H7 (cell line): ENCODE measurements around the gene AFMID. TPM values are rescaled to one million over a fixed set of nuclear protein-coding genes. Genes with fewer than 3 reads are reported as not detected.
"Not testable (repeated sequence)": the region's sequence is repeated elsewhere in the genome, so short reads cannot be mapped to it uniquely, and the experiment has no call there.

Experiments
- DNase-seq: peaks from one replicate; pipeline ENCODE4 v3.0.0; 2012
- H3K27me3 ChIP-seq: 2 replicates; pipeline ENCODE4 v1.6.0; 2011; ENCODE audit warnings: mild to moderate bottlenecking, low read length; ENCODE audit not compliant: control insufficient read depth, insufficient read depth
- H3K36me3 ChIP-seq: replicated peaks from 2 replicates; pipeline ENCODE4 v1.5.1; 2011; ENCODE audit warnings: low read length; ENCODE audit not compliant: control insufficient read depth, insufficient read depth
- H3K4me3 ChIP-seq: 2 replicates; pipeline ENCODE4 v1.5.1; 2011; ENCODE audit warnings: low read depth, mild to moderate bottlenecking, control low read depth, low read length, moderate library complexity; ENCODE audit not compliant: insufficient read depth
- total RNA-seq: library from RNA; depleted of rRNA; stranded (reverse); fragments of >200 nt; shearing (Covaris generic); gene quantifications from 2 replicates; pipeline ENCODE4 v1.2.3, GENCODE V29; 2014

Gene AFMID
- total RNA-seq, 1 experiment from 2014 or later, result 36.4 TPM

DNA sequence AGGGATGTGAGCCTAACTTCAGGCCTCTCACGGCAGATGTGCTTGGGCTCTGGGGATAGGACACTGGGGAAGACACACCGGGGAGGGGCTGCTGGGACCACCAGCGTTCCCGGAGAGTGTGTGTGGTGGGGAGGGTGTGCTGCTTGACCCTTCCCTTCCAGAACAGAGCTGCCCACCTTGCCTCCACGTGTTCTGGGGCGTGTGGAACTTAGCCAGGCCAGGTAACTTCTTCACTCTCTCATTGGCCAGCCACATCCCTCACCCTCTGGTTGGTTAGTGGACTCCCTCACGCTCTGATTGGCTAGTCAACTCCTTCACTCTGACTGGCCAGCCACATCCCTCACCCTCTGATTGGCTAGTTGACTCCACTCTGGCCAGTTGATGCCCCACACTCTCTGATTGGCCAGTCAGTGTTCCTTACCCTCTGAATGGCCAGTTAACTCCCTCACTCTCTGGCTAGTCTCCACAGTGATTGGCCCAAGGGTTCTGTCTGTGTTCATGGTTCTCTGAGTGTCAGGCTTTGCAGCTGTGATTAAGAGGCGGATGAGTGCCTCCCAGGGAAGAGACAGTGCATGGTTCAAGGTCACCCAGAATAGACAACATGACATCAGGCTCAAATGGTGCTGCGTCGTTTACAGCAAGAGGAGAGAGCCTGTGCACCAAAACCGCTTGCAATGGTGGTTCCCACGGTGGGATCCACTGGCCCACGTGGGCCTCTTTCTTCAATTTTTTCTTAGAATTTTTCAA is 54.3 kb downstream of the AFMID start:
- no peaks in the 10 kb centered on the region for H3K36me3 ChIP-seq
- DNase-seq, result peak; percentile 91

DNA sequence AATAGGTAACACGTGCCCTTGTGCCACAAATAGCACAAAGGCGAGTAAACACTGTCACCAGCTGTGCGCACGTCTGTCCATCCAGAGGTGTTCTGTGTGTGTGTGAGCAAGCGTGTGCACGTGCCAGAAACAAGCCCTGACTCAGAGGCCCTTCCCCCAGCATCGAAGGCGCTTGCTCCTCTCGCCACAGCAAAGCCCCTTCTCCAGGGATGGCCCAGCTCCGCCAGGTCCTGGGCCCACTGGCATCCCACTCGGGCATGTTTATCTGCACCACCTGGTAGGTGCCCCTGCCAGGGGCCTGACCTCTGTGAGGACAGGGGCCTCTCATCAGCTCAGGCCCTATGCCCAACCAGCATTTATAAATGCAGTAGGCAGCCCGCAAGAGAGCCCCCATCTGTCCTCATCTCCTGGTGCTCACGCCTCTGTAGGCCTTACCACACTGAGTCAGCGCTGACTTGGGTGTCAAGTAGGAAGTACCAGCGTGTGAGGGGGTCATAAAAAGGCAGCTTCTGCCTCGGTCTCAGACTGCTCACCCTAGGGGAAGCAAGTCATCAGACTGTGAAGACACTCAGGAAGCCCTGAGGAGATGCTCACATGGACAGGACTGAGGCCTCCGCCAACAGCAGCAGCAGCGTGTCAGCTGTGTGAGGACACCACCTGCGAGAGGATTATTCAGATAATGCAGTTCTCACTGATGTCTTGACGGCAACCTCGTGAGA is 55.0 kb downstream of the AFMID start:
- Histone ChIP-seq H3K4me3 (no peak overlapping the region), H3K27me3 (no peaks in the 10 kb centered on the region), H3K36me3 (no peaks in the 10 kb centered on the region)
- no peak for DNase-seq

More for the DNA sequence above, 54.3 kb downstream of the AFMID start:
- Histone ChIP-seq H3K27me3 (no peaks in the 10 kb centered on the region), H3K4me3 (no peak overlapping the region)

DNA sequence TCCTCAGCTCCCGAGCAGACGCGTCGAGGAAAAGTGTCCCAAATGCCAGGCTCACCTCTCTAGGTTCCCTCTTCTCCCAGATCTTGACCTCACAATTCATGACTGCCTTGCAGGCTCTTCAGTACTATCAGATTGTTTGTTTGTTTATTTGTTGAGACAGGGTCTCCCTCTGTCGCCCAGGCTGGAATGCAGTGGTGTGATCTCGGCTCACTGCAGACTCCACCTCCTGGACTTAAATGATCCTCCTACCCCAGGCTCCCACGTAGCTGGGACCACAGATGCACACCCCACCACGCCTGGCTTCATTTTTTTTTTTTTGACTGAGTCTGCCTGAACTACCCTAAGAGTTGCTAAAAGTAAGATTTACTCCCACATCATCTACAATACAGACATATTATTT is 60.1 kb downstream of the AFMID start:
- Histone ChIP-seq H3K27me3 (no peaks in the 10 kb centered on the region), H3K36me3 (no peaks in the 10 kb centered on the region), H3K4me3 (no peak overlapping the region)
- DNase-seq, result no peak

DNA sequence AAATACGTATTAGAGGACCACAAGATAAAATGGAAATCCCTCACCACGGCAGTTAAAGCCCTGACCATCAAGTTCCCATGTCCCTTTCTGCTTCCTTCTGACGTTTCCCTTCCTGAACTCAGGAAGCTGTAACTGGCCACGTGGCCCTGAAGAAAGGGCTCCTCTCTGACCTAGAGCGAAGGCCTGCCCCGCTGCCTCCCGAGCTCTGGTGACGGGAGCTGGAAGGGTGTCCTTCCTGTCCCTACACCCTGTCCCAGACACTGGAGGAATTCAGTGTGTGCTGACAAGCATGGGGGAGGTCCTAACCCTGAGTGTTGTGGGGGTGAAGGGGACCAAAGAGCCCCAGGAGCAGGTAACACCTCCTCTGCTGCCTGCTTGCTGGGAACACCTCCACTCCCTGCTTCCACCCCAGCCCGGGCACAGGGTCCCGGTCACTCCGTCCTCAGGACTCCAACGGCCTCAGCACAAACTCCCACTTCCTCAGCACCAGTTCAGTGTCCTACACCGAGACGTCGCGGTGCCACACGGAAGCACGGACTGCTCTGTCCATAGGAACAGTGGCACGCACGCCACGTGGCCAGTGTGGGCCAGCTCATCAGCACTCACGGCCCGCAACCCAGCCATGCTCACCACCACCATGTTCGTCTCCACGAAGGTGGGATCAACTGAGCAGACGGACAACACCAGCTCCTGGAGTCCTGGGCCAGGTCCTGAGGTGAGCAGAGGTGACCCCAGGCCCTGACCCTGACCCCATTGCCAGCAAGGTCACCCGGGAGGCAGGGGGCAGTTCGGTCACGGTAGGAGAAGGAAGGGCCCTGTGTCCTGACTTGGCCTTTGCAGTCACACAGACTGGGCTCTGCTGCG is 61.1 kb downstream of the AFMID start:
- DNase-seq, result no peak
- Histone ChIP-seq H3K36me3 (no peaks in the 10 kb centered on the region), H3K27me3 (no peaks in the 10 kb centered on the region), H3K4me3 (no peak overlapping the region)

DNA sequence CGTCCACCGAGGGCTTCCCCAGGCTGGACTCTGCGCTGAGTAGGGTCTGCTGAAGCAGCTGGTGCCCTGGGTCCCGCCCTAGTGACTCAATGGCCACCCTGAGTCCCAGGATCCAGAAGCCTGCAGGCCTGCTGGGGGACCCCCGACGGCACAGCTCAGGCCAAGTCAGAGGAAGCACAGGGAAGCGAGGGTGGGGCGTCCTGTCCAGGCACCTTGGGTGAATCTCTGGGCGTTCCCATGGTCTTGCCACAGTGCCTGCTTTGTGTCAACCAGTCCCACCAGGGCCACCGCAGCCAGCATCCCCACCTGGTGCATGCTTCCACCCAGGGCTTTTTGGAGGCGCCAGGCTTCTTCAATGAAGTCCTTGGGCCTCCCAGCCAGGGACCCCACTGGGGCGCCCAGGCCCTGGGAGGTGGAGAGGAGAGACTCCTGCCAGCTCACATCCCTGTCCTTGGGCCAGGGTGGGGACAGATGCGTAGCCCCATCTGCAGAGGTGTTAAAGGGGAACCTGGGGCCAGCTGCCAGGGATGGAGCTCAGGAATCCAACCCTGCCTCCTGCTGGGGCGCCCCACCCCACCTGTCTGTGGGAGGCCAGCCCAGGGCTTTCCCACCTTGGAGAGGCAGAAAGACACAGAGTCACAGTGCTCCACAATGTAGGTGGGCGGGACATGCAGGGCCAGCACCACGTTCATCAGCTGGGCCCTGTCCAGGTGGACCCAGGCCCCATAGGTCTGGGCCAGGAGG is 62.1 kb downstream of the AFMID start:
- Histone ChIP-seq H3K36me3 (no peaks in the 10 kb centered on the region), H3K27me3 (no peaks in the 10 kb centered on the region), H3K4me3 (no peak overlapping the region)
- no peak for DNase-seq

DNA sequence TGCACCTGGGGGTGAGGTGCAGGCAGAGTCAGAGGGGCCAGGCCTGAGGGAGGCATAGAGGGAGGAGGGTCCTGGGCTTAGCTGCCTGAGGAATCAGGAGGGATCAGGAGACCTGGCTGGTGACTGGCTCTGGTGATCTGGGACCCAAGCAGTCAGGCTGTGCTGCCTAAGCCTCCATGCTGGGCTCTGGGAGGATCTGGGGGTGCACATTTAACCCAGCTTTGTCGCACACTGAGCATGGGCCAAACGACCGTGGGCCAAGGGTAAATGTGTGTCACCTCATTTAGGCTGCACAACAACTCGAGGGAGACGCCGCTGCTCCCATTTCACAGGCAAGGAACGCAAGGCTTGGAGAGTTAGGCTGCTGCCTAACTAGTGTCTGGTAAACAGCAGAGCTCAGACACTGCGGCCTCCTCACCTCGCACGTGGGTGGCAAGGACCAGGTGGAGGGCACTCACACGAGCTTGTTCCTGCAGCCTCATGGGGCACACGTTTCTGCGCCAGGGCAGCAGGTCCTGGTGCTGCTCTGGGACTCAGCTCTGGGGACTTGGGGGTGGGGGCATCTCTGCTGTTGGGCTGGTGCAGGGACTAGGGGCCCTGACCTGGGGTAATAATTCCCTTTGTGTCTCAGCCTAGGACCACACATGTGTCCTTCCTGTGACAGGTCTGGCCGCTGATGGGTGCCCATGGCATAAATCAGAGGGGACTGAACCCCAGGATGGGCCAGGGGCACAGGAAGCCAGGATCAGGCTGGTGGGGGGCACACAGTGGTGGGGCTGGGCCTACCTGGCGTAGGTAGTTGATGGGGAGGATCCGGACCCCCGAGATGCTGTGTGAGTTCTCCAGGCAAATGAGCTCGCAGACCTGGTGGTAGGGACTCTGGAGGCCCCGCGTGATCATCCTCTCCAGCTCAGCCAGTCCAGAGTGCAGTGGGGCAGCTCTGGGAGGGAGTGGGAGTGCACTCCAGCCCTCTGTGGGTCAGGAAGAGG is 63.0 kb downstream of the AFMID start:
- DNase-seq, result no peak
- no peaks in the 10 kb centered on the region for H3K36me3 ChIP-seq
- H3K4me3 ChIP-seq, result no peak overlapping the region
- H3K27me3 ChIP-seq, result no peaks in the 10 kb centered on the region

DNA sequence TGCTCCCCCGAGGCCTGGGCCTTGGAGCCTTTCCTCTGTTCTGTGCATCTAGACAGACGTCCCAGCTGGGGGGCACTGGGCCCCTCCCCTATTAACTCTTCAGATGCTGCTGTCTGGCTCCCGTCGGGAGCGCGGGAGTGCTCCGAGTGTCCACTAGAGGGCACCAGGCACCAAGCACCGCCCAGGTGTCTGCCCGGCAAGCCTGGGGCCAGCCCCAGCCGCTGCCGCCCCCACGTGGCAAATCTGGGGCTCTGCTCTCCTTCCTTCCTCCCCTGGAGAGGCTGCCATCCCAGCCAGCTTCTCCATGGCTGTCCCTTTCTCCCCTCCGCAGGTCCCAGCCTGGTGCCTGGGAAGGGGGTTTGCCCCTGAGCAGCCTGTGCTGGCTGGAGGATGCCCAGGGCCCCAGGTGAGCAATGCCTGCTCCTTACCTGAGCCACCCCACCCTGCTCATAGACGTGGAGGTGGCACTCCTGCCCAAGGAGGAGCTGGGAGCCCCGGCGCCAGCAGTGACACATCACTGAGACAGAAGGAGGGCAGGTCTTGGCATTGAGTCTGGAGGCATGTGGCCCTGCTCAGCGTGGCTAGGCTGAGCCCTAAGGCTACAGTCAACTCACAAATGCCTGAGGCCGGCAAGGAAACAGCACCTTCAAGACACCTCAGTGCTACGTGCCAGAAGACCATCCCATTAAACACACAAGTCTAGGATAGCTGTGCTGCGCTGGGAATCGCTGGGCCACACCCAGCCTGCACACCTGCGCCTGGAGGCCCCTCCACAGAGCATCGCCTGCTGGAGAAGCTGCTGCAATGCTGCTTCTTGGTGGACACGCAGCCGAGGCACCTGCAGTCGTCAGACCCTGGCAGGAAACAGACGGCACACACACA is 64.0 kb downstream of the AFMID start:
- Histone ChIP-seq H3K4me3 (no peak overlapping the region), H3K27me3 (no peaks in the 10 kb centered on the region), H3K36me3 (no peaks in the 10 kb centered on the region)
- peak; percentile 99 for DNase-seq

DNA sequence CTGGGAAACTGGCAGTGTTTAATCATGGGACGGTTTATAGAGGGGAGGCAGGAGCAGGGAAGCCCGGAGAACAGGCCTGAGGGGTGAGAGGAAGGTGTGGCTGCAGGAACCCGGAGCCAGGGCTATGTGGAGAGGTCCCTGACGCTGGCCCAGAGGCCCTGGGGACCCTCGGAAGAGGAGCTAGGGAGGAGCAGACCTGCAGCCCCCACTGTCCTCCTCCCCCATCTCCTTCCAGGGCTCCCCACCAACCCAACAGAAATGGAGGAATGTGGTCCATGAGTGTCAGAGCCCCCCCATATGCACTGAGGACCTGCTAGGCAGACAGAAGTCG is 64.6 kb downstream of the AFMID start:
- no peaks in the 10 kb centered on the region for H3K36me3 ChIP-seq
- no peaks in the 10 kb centered on the region for H3K27me3 ChIP-seq
- no peak for DNase-seq
- no peak overlapping the region for H3K4me3 ChIP-seq

DNA sequence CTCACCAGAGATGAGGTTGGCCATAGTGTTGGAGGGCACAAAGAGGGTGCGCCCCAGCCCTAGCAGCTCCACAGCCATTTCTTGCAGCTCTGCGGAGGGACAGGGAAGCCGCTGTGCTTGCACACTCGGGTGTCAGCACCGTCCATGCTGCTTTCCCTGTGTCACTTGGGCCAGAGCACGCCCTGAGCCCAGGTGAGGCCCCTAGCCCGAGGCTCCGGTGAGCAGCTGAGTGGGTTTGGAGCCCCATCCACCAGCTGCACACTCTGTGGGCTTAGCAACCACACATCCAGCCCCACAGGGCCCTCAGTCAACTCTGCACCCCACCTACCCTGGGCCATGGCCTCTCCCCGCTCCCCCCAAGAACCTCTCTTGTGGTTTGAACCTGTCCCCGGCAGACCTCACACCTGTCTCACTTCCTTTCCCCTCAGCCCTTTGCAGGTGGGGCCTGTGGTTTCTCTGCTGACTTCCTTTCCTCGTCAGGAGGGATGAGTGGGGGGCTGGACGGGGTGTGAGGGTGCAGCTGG is 65.0 kb downstream of the AFMID start:
- Histone ChIP-seq H3K27me3 (no peaks in the 10 kb centered on the region), H3K4me3 (no peak overlapping the region), H3K36me3 (no peaks in the 10 kb centered on the region)
- DNase-seq, result no peak

DNA sequence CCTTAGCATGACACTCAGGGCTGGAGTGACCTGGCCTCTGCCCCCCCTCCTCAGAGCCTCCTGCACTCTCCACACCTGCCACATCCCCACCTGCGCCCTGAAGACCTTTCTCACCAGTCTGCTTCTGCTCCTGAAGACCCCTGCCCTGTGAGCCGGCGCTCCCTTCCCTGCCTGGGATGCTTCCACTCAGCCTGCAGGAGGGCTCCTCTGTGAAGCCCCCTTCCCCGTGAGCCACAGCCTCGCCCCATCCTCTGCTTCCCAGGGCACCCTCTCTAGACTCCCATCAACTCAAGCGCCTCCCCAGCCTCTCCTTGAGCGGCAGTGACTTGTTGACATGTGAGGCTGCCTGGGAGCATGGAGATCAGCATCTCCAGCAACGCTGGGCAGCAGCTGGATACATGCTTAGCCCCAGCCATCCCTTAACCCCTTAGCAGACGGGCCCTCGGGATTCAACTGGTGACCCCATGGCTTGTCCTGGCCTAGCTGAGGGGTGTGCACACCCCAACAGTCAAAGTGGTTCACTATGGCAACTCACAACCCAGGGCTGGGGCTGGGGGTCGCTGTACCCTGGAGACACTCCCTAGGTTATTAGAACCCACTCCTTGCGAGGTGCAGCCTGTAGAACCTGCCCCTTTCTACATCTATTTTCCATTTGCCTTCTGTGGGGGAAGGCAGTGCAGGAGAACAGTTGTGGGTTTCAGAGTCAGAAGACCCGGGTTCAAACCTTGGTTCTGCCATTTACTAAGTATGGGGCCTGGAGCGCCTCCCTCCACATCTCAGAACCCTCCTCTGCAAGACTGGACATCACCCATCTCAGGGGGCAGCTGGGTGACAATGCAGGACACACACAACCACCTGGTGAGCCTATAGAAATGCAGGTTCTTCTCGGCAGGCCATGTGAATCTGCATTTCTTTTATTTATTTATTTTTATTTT is 65.8 kb downstream of the AFMID start:
- Histone ChIP-seq H3K4me3 (no peak overlapping the region), H3K36me3 (no peaks in the 10 kb centered on the region), H3K27me3 (no peaks in the 10 kb centered on the region)
- DNase-seq, result no peak

DNA sequence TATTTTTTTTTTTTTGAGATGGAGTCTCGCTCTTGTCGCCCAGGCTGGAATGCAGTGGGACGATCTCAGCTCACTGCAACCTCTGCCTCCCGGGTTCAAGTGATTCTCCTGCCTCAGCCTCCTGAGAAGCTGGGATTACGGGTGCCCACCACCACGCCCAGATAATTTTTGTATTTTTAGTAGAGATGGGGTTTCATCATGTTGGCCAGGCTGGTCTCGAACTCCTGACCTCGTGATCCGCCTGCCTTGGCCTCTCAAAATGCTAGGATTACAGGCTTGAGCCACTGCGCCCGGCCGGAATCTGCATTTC is 66.4 kb downstream of the AFMID start:
- H3K4me3 ChIP-seq, result peak overlapping the region; percentile 78
- not testable (repeated sequence) for H3K27me3 ChIP-seq, DNase-seq, H3K36me3 ChIP-seq
